A549 (cell line): ENCODE data around the gene SLC26A3. TPM values are rescaled to one million over a fixed set of nuclear protein-coding genes. Genes with fewer than 3 reads are reported as not detected.

Source experiments
- ATAC-seq, 2 experiments: fragments of 200-7000 bp in 1 of 2; fragments of >200 bp in 1 of 2; cut with Nextera tagmentation in 1 of 2; cut with Tn5 transposase in 1 of 2; 3 replicates each; pipeline versions ENCODE4 v1.8.0 to v1.9.1; 2018 to 2020; ENCODE audit warnings: mild to moderate bottlenecking in 1 of 2, moderate library complexity in 1 of 2
- CTCF ChIA-PET: fragments of 300-600 bp; sonication (Branson Sonifier 250); formaldehyde crosslinking; extraction: SDS; loops from one replicate; lab custom pipeline; 2021; ENCODE audit warnings: antibody characterized with exemption, inconsistent platforms; lab: Yijun Ruan, JAX
- POLR2A ChIA-PET: fragments of 350-600 bp; formaldehyde crosslinking; extraction: SDS; loops from one replicate; lab custom pipeline; 2021; ENCODE audit warnings: antibody characterized with exemption, inconsistent platforms; lab: Yijun Ruan, JAX
- DNase-seq, 2 experiments: peaks; one replicate each; pipeline versions ENCODE4 v3.0.0 to v3.0.0-alpha.2; 2011 to 2016; ENCODE audit warnings: low read depth in 1 of 2, low spot score in 1 of 2
- FAIRE-seq: peaks from 2 replicates; lab custom pipeline; 2011; peaks lifted over from hg19 to GRCh38; lab: Jason Lieb, UNC
- H3K27ac ChIP-seq, 2 experiments: fragments of >200 bp; sonication (Bioruptor Twin); formaldehyde crosslinking; 3 replicates each; pipeline ENCODE4 v1.5.1; 2016 to 2017
- H3K4me1 ChIP-seq: fragments of >200 bp; sonication (Bioruptor Twin); formaldehyde crosslinking; 3 replicates; pipeline ENCODE4 v1.6.1; 2016
- H3K4me2 ChIP-seq: fragments of >200 bp; sonication (Bioruptor Twin); formaldehyde crosslinking; 3 replicates; pipeline ENCODE4 v1.6.1; 2016
- H3K4me3 ChIP-seq: fragments of >200 bp; sonication (Bioruptor Twin); formaldehyde crosslinking; 3 replicates; pipeline ENCODE4 v1.5.1; 2016
- H3K9me3 ChIP-seq: fragments of >200 bp; sonication (Bioruptor Twin); formaldehyde crosslinking; 3 replicates; pipeline ENCODE4 v1.6.1; 2016
- CBX2 ChIP-seq: fragments of 200-600 bp; sonication (generic); IDR thresholded peaks from 2 replicates; pipeline ENCODE4 v1.6.1; 2016; ENCODE audit warnings: low read depth, mild to moderate bottlenecking, borderline replicate concordance
- CBX8 ChIP-seq: fragments of 200-600 bp; sonication (generic); IDR thresholded peaks from 2 replicates; pipeline ENCODE4 v1.6.1; 2016
- CEBPB ChIP-seq, 2 experiments: fragments of >200 bp in 1 of 2; sonication (Bioruptor Twin) in 1 of 2; formaldehyde crosslinking in 1 of 2; IDR thresholded peaks; 2 replicates each; pipeline ENCODE4 v1.6.1; 2012 to 2016
- ESRRA ChIP-seq: fragments of 150-350 bp; IDR thresholded peaks from 2 replicates; pipeline ENCODE4 v1.6.1; 2014; ENCODE audit warnings: mild to moderate bottlenecking, low read length, borderline replicate concordance
- FOSB ChIP-seq: fragments of 250-450 bp; sonication (Bioruptor Pico); IDR thresholded peaks from 2 replicates; pipeline ENCODE4 v1.5.0; 2020; ENCODE audit warnings: mild to moderate bottlenecking, moderate library complexity
- HES2 ChIP-seq: fragments of >200 bp; sonication (Bioruptor Twin); formaldehyde crosslinking; IDR thresholded peaks from 2 replicates; pipeline ENCODE4 v1.6.1; 2016
- HEYL ChIP-seq: fragments of 250-450 bp; sonication (Bioruptor Pico); IDR thresholded peaks from 2 replicates; pipeline ENCODE4 v1.8.0; 2021; ENCODE audit warnings: mild to moderate bottlenecking, moderate library complexity
- HOXA7 ChIP-seq: fragments of 250-450 bp; sonication (Bioruptor Pico); IDR thresholded peaks from 2 replicates; pipeline ENCODE4 v1.5.0; 2020; ENCODE audit warnings: mild to moderate bottlenecking, moderate library complexity
- HOXB5 ChIP-seq: fragments of 250-450 bp; sonication (Bioruptor Pico); IDR thresholded peaks from 2 replicates; pipeline ENCODE4 v1.5.0; 2020; ENCODE audit warnings: mild to moderate bottlenecking, moderate library complexity
- JUNB ChIP-seq: fragments of >200 bp; sonication (Bioruptor Twin); formaldehyde crosslinking; IDR thresholded peaks from 2 replicates; pipeline ENCODE4 v1.6.1; 2016
- MAX ChIP-seq: IDR thresholded peaks from 2 replicates; pipeline ENCODE4 v1.6.1; 2012
- RAD21 ChIP-seq, 2 experiments: fragments of >200 bp in 1 of 2; sonication (Bioruptor Twin) in 1 of 2; formaldehyde crosslinking in 1 of 2; IDR thresholded peaks in 1 of 2; conservative IDR thresholded peaks in 1 of 2; 2 replicates in 1 of 2; 3 replicates in 1 of 2; pipeline ENCODE4 v1.6.1; 2012 to 2018; ENCODE audit warnings: inconsistent platforms in 1 of 2
- RARB ChIP-seq: fragments of 250-450 bp; sonication (Bioruptor Pico); IDR thresholded peaks from 2 replicates; pipeline ENCODE4 v1.8.0; 2021; ENCODE audit warnings: mild to moderate bottlenecking, moderate library complexity
- RCOR1 ChIP-seq: fragments of 150-350 bp; IDR thresholded peaks from 2 replicates; pipeline ENCODE4 v1.6.1; 2014; ENCODE audit warnings: antibody characterized with exemption, low read length, low read depth
- RFX5 ChIP-seq: fragments of 450-650 bp; IDR thresholded peaks from 2 replicates; pipeline ENCODE4 v1.7.1; 2014; ENCODE audit warnings: antibody characterized with exemption, mild to moderate bottlenecking, moderate library complexity
- SMC3 ChIP-seq: fragments of >200 bp; sonication (Bioruptor Twin); formaldehyde crosslinking; IDR thresholded peaks from 3 replicates; pipeline ENCODE4 v1.6.1; 2018; ENCODE audit warnings: inconsistent platforms
- SREBF2 ChIP-seq: fragments of 450-650 bp; IDR thresholded peaks from 2 replicates; pipeline ENCODE4 v1.6.1; 2014; ENCODE audit warnings: mild to moderate bottlenecking, moderate library complexity
- TP53 ChIP-seq: fragments of 250-450 bp; sonication (Bioruptor Pico); IDR thresholded peaks from 2 replicates; pipeline ENCODE4 v1.5.0; 2021; ENCODE audit warnings: mild to moderate bottlenecking, moderate library complexity
- ZFP36 ChIP-seq: fragments of 450-650 bp; IDR thresholded peaks from 2 replicates; pipeline ENCODE4 v1.6.1; 2014; ENCODE audit warnings: borderline replicate concordance; ENCODE audit not compliant: partially characterized antibody
- ZNF302 ChIP-seq: fragments of 250-450 bp; sonication (Bioruptor Pico); IDR thresholded peaks from 2 replicates; pipeline ENCODE4 v1.9.0; 2021; ENCODE audit warnings: inconsistent platforms, mild to moderate bottlenecking, moderate library complexity
- ZSCAN20 ChIP-seq: fragments of 250-450 bp; sonication (Bioruptor Pico); IDR thresholded peaks from 2 replicates; pipeline ENCODE4 v1.8.0; 2022; ENCODE audit warnings: mild to moderate bottlenecking, moderate library complexity
- WGBS: methylation state at CpG from one replicate; pipeline ENCODE4 v1.1.6; 2017; ENCODE audit errors: missing lambda C conversion rate; 5-methylcytosine and 5-hydroxymethylcytosine counted together
- polyA plus RNA-seq, 4 experiments: library from polyadenylated mRNA; depleted of rRNA in 3 of 4; stranded (reverse); fragments of >200 nt; fragmentation: RNase III in 1 of 4; extraction: RNeasy Plus Mini Kit Qiagen cat#74134 plus additional on column Dnase treatment in 1 of 4; gene quantifications; 2 replicates in 3 of 4; 3 replicates in 1 of 4; pipeline ENCODE4 v1.2.3, GENCODE V29; 2011 to 2017
- TF ChIP-seq, protein P1 (sequence below): IDR thresholded peaks from 2 replicates; pipeline ENCODE4 v1.6.1; 2012; ENCODE audit warnings: low read depth, borderline replicate concordance
- TF ChIP-seq, protein P2 (sequence below): fragments of 250-450 bp; sonication (Bioruptor Pico); IDR thresholded peaks from 2 replicates; pipeline ENCODE4 v1.5.0; 2021; ENCODE audit warnings: mild to moderate bottlenecking, moderate library complexity, borderline replicate concordance
- TF ChIP-seq, protein P3 (sequence below): fragments of >200 bp; sonication (Bioruptor Twin); formaldehyde crosslinking; IDR thresholded peaks from 3 replicates; pipeline ENCODE4 v1.5.1; 2016

The SLC26A3 gene
- polyA plus RNA-seq, 2 of the 4 experiments (the other 2 are of a cell fraction): not detected

- no peak overlapping the region for H3K4me3 ChIP-seq
- no peak overlapping the region for H3K4me2 ChIP-seq
- FAIRE-seq (no peak), DNase-seq (no peak), ATAC-seq (no peak)
- POLR2A ChIA-PET: no interaction called here
- CTCF ChIA-PET: interaction anchor here (1.4 kb wide), 1 partner anchor 84 kb away, joined by 5 read pairs; the partner anchor contains the start of gene CBLL1
- TF ChIP-seq ESRRA: no peak
- TF ChIP-seq, protein P1, sequence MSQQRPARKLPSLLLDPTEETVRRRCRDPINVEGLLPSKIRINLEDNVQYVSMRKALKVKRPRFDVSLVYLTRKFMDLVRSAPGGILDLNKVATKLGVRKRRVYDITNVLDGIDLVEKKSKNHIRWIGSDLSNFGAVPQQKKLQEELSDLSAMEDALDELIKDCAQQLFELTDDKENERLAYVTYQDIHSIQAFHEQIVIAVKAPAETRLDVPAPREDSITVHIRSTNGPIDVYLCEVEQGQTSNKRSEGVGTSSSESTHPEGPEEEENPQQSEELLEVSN: no peak
- TF ChIP-seq MAX: no peak
- WGBS: 43% methylated on average over 2 of the region's 2 CpGs
- H3K27ac ChIP-seq: no peak overlapping the region
- no peaks in the 10 kb centered on the region for H3K4me1 ChIP-seq
- H3K9me3 ChIP-seq: no peaks in the 10 kb centered on the region
Observed at GRCh38 chr7:107827501-107827900, 24.5 kb upstream of the SLC26A3 start.

- FAIRE-seq (no peak), DNase-seq (no peak)
- 44% methylated on average over 2 of the region's 2 CpGs for WGBS
- CTCF ChIA-PET: interaction anchor here (1.0 to 2.3 kb wide), 2 partner anchors 53 to 56 kb away, joined by 3 to 8 read pairs; no protein-coding TSS in a partner anchor
- TF ChIP-seq HOXB5 (CRISPR knock-in tag) (no peak), RFX5 (no peak), FOSB (CRISPR knock-in tag) (no peak), ZSCAN20 (no peak), RCOR1 (no peak), JUNB (no peak), HES2 (no peak)
- TF ChIP-seq, all 56 proteins: peak for 0
- Histone ChIP-seq H3K27ac (no peak overlapping the region), H3K4me1 (no peaks in the 10 kb centered on the region), H3K4me3 (no peak overlapping the region), H3K9me3 (no peaks in the 10 kb centered on the region), H3K4me2 (no peak overlapping the region)
- ATAC-seq: no peak
- POLR2A ChIA-PET: no interaction called here
Observed at GRCh38 chr7:107826451-107826850, 23.4 kb upstream of the SLC26A3 start.

- no peaks in the 10 kb centered on the region for H3K9me3 ChIP-seq
- FAIRE-seq (no peak), ATAC-seq (no peak), DNase-seq (no peak)
- ChIA-PET POLR2A (no interaction called here), CTCF (interaction anchor here (2.3 kb wide), 1 partner anchor 54 kb away, joined by 8 read pairs; no protein-coding TSS in a partner anchor)
- no peak for TF ChIP-seq CBX8
- TF ChIP-seq, protein P1: no peak
- TF ChIP-seq HEYL: no peak
- TF ChIP-seq ZFP36: no peak
- no peak for TF ChIP-seq SREBF2
- no peak for TF ChIP-seq CBX2
- no peak for TF ChIP-seq MAX
- TF ChIP-seq ZNF302 (CRISPR knock-in tag): no peak
- no peak for TF ChIP-seq RAD21 (conservative IDR thresholded peaks at IDR 0.05 in 1 of 2, IDR thresholded peaks at IDR 0.05 in 1 of 2)
- no peak for TF ChIP-seq TP53
- TF ChIP-seq, protein P2, sequence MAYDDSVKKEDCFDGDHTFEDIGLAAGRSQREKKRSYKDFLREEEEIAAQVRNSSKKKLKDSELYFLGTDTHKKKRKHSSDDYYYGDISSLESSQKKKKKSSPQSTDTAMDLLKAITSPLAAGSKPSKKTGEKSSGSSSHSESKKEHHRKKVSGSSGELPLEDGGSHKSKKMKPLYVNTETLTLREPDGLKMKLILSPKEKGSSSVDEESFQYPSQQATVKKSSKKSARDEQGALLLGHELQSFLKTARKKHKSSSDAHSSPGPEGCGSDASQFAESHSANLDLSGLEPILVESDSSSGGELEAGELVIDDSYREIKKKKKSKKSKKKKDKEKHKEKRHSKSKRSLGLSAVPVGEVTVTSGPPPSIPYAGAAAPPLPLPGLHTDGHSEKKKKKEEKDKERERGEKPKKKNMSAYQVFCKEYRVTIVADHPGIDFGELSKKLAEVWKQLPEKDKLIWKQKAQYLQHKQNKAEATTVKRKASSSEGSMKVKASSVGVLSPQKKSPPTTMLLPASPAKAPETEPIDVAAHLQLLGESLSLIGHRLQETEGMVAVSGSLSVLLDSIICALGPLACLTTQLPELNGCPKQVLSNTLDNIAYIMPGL (CRISPR knock-in tag): no peak
- TF ChIP-seq ESRRA: no peak
- no peak for TF ChIP-seq RCOR1
- no peak for TF ChIP-seq RARB
- TF ChIP-seq SMC3: no peak
- TF ChIP-seq, protein P3, sequence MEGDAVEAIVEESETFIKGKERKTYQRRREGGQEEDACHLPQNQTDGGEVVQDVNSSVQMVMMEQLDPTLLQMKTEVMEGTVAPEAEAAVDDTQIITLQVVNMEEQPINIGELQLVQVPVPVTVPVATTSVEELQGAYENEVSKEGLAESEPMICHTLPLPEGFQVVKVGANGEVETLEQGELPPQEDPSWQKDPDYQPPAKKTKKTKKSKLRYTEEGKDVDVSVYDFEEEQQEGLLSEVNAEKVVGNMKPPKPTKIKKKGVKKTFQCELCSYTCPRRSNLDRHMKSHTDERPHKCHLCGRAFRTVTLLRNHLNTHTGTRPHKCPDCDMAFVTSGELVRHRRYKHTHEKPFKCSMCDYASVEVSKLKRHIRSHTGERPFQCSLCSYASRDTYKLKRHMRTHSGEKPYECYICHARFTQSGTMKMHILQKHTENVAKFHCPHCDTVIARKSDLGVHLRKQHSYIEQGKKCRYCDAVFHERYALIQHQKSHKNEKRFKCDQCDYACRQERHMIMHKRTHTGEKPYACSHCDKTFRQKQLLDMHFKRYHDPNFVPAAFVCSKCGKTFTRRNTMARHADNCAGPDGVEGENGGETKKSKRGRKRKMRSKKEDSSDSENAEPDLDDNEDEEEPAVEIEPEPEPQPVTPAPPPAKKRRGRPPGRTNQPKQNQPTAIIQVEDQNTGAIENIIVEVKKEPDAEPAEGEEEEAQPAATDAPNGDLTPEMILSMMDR: no peak
- TF ChIP-seq HOXA7 (CRISPR knock-in tag): no peak
- no peak for TF ChIP-seq CEBPB (IDR thresholded peaks at IDR 0.05)
- no peak overlapping the region for H3K27ac ChIP-seq
- H3K4me1 ChIP-seq: no peaks in the 10 kb centered on the region
- WGBS: 27% methylated on average over 1 of the region's 1 CpG
- H3K4me2 ChIP-seq: no peak overlapping the region
- H3K4me3 ChIP-seq: no peak overlapping the region
Observed at GRCh38 chr7:107824858-107825257, 21.8 kb upstream of the SLC26A3 start.
